GM12878 (cell line): ENCODE measurements around the gene SYTL2. TPM values are rescaled to one million over a fixed set of nuclear protein-coding genes. Genes with fewer than 3 reads are reported as not detected.

ENCODE experiments used
- ATAC-seq: fragments of 200-7000 bp; cut with Tn5 transposase; 3 replicates; pipeline ENCODE4 v1.9.1; 2020; ENCODE audit warnings: mild to moderate bottlenecking, moderate library complexity
- BruUV-seq: library from RNA; stranded (reverse); fragments of 400-500 nt; replicated peaks from 2 replicates; lab custom pipeline; 2021; lab: Mats Ljungman, UMichigan
- CTCF ChIA-PET: fragments of 300-600 bp; sonication (Branson Sonifier 250); formaldehyde crosslinking; extraction: SDS; loops from one replicate; lab custom pipeline; 2021; ENCODE audit warnings: inconsistent platforms; lab: Yijun Ruan, JAX
- POLR2A ChIA-PET: fragments of 350-600 bp; formaldehyde crosslinking; extraction: SDS; loops from one replicate; lab custom pipeline; 2021; ENCODE audit warnings: inconsistent platforms; lab: Charles Lee
- RAD21 ChIA-PET: fragments of 300-600 bp; sonication (Branson Sonifier 250); formaldehyde crosslinking; loops from one replicate; lab custom pipeline; 2023; ENCODE audit warnings: antibody characterized with exemption; ENCODE audit not compliant: unreplicated experiment; lab: Charles Lee
- SMC1A ChIA-PET: fragments of 300-600 bp; sonication (Branson Sonifier 250); formaldehyde crosslinking; loops from one replicate; lab custom pipeline; 2023; ENCODE audit not compliant: unreplicated experiment, uncharacterized antibody; lab: Charles Lee
- DNase-seq: peaks from one replicate; pipeline ENCODE4 v3.0.0-alpha.2; 2011; ENCODE audit warnings: low read depth, low spot score
- FAIRE-seq: peaks from 3 replicates; lab custom pipeline; 2011; peaks lifted over from hg19 to GRCh38; lab: Jason Lieb, UNC
- H2AFZ ChIP-seq: 2 replicates; pipeline ENCODE4 v1.6.0; 2011; ENCODE audit warnings: low read depth, low read length, control low read depth; ENCODE audit not compliant: control insufficient read depth
- H3K27ac ChIP-seq: 2 replicates; pipeline ENCODE4 v1.5.1; 2011; ENCODE audit warnings: control low read depth; ENCODE audit not compliant: control insufficient read depth, insufficient read depth
- H3K27me3 ChIP-seq, 2 experiments: replicated peaks in 1 of 2; 2 replicates each; pipeline versions ENCODE4 v1.6.0 to v1.6.1; 2011; ENCODE audit warnings: low read length in 1 of 2; ENCODE audit not compliant: control insufficient read depth in 2 of 2, insufficient read depth in 2 of 2
- H3K36me3 ChIP-seq, 2 experiments: 2 replicates each; pipeline ENCODE4 v1.5.1; 2011; ENCODE audit warnings: low read length in 1 of 2; ENCODE audit not compliant: control insufficient read depth in 2 of 2, insufficient read depth in 2 of 2
- H3K4me1 ChIP-seq: 2 replicates; pipeline ENCODE4 v1.6.1; 2011; ENCODE audit warnings: mild to moderate bottlenecking, low read length, moderate library complexity, mixed read lengths; ENCODE audit not compliant: control insufficient read depth, insufficient read depth
- H3K4me2 ChIP-seq: 2 replicates; pipeline ENCODE4 v1.6.0; 2011; ENCODE audit warnings: control low read depth; ENCODE audit not compliant: control insufficient read depth, insufficient read depth
- H3K4me3 ChIP-seq: fragments of 200-600 bp; sonication (generic); 2 replicates; pipeline ENCODE4 v1.5.1; 2016
- H3K79me2 ChIP-seq: 2 replicates; pipeline ENCODE4 v1.6.0; 2011; ENCODE audit warnings: low read length; ENCODE audit not compliant: control insufficient read depth, insufficient read depth
- H3K9ac ChIP-seq: 2 replicates; pipeline ENCODE4 v1.8.0; 2011; ENCODE audit warnings: low read length, control low read depth, mixed read lengths; ENCODE audit not compliant: control insufficient read depth, insufficient read depth
- H3K9me3 ChIP-seq: replicated peaks from 3 replicates; pipeline ENCODE4 v1.5.1; 2011; ENCODE audit warnings: mild to moderate bottlenecking, low read length; ENCODE audit not compliant: control insufficient read depth, insufficient read depth
- H4K20me1 ChIP-seq: 2 replicates; pipeline ENCODE4 v1.6.0; 2011; ENCODE audit not compliant: control insufficient read depth, insufficient read depth
- BCL11A ChIP-seq: IDR thresholded peaks from 2 replicates; pipeline ENCODE4 v1.6.1; 2011; ENCODE audit warnings: low read depth, low read length
- CREM ChIP-seq: IDR thresholded peaks from 2 replicates; pipeline ENCODE4 v1.6.1; 2014; ENCODE audit warnings: antibody characterized with exemption, low read depth
- FOS ChIP-seq: IDR thresholded peaks from 3 replicates; pipeline ENCODE4 v1.6.1; 2011; ENCODE audit warnings: borderline replicate concordance; ENCODE audit not compliant: insufficient read length; ENCODE audit errors: extremely low read depth
- FOXM1 ChIP-seq: IDR thresholded peaks from 2 replicates; pipeline ENCODE4 v1.6.1; 2012; ENCODE audit warnings: low read depth, mild to moderate bottlenecking, inconsistent platforms, low read length, moderate library complexity
- IRF4 ChIP-seq: IDR thresholded peaks from 2 replicates; pipeline ENCODE4 v1.6.1; 2011; ENCODE audit warnings: low read depth, low read length
- JUNB ChIP-seq: IDR thresholded peaks from 2 replicates; pipeline ENCODE4 v1.6.1; 2016; ENCODE audit warnings: antibody characterized with exemption, mild to moderate bottlenecking
- JUND ChIP-seq: IDR thresholded peaks from 2 replicates; pipeline ENCODE4 v1.6.1; 2012; ENCODE audit warnings: low read depth, mild to moderate bottlenecking, low read length, improper control_type of control experiment, moderate library complexity
- NBN ChIP-seq: fragments of 450-650 bp; IDR thresholded peaks from 2 replicates; pipeline ENCODE4 v1.6.1; 2016
- PML ChIP-seq: IDR thresholded peaks from 2 replicates; pipeline ENCODE4 v1.6.1; 2012; ENCODE audit warnings: low read length, inconsistent platforms
- POLR2AphosphoS5 ChIP-seq: IDR thresholded peaks from 2 replicates; pipeline ENCODE4 v1.6.1; 2011; ENCODE audit warnings: mild to moderate bottlenecking, low read length, inconsistent platforms
- RUNX3 ChIP-seq: IDR thresholded peaks from 2 replicates; pipeline ENCODE4 v1.6.1; 2012; ENCODE audit warnings: low read length, inconsistent platforms
- SPI1 ChIP-seq: IDR thresholded peaks from 2 replicates; pipeline ENCODE4 v1.6.1; 2011; ENCODE audit warnings: low read depth, mild to moderate bottlenecking, low read length, moderate library complexity, borderline replicate concordance; ENCODE audit not compliant: insufficient read depth
- YBX1 ChIP-seq: fragments of 450-650 bp; IDR thresholded peaks from 2 replicates; pipeline ENCODE4 v1.6.1; 2016; ENCODE audit warnings: antibody characterized with exemption
- ZNF24 ChIP-seq: fragments of 450-650 bp; IDR thresholded peaks from 2 replicates; pipeline ENCODE4 v1.6.1; 2017; ENCODE audit warnings: antibody characterized with exemption, mild to moderate bottlenecking
- ZNF384 ChIP-seq: IDR thresholded peaks from 2 replicates; pipeline ENCODE4 v1.6.1; 2012; ENCODE audit warnings: low read depth, mild to moderate bottlenecking, low read length, improper control_type of control experiment, borderline replicate concordance
- ZNF622 ChIP-seq: fragments of 450-650 bp; IDR thresholded peaks from 2 replicates; pipeline ENCODE4 v1.6.1; 2017; ENCODE audit warnings: mild to moderate bottlenecking, inconsistent platforms
- ZZZ3 ChIP-seq: IDR thresholded peaks from 2 replicates; pipeline ENCODE4 v1.6.1; 2011; ENCODE audit warnings: low read depth; ENCODE audit not compliant: control insufficient read depth, insufficient read length
- WGBS: methylation state at CpG from one replicate; pipeline ENCODE4 v1.1.6; 2016; ENCODE audit warnings: low lambda C conversion rate; ENCODE audit not compliant: insufficient replicate concordance, insufficient coverage; ENCODE audit errors: missing lambda C conversion rate; 5-methylcytosine and 5-hydroxymethylcytosine counted together
- in situ Hi-C: fragments of 300-500 bp; cut with MboI; formaldehyde crosslinking; loops from 9 replicates; pipeline ENCODE4 v1.14.3; 2018; ENCODE audit warnings: mixed read lengths
- intact Hi-C: fragments of 100-400 bp; cut with micrococcal nuclease; formaldehyde crosslinking; loops from one replicate; pipeline ENCODE4 v1.14.2; 2022; ENCODE audit not compliant: unreplicated experiment
- polyA plus RNA-seq, 11 experiments: library from polyadenylated mRNA; depleted of rRNA in 4 of 11; unstranded in 6 of 11; stranded (reverse) in 5 of 11; fragments of >200 nt; fragmentation: Nextera tagmentation in 4 of 11; fragmentation: Illumina TruSeq in 1 of 11; extraction: Ambion mirVana in 4 of 11; extraction: Trizol in 1 of 11; gene quantifications; 1 replicate in 1 of 11; 2 replicates in 10 of 11; pipeline versions ENCODE4 v1.2.1 to v1.2.3, GENCODE V29; 2011 to 2016; ENCODE audit warnings: inconsistent platforms in 2 of 11, missing spikeins in 2 of 11, low read depth in 1 of 11
- total RNA-seq, 4 experiments: library from RNA; depleted of rRNA in 3 of 4; stranded (reverse); fragments of >200 nt in 3 of 4; fragmentation: Illumina TruSeq in 1 of 4; extraction: Trizol in 1 of 4; gene quantifications; 2 replicates each; pipeline versions ENCODE4 v1.2.1 to v1.2.3, GENCODE V29; 2013 to 2021
- TF ChIP-seq, protein P1 (sequence below): fragments of 150-350 bp; IDR thresholded peaks from 2 replicates; pipeline ENCODE4 v1.6.1; 2014; ENCODE audit warnings: mild to moderate bottlenecking, low read depth, low read length
- TF ChIP-seq, protein P2 (sequence below): fragments of 450-650 bp; IDR thresholded peaks from 2 replicates; pipeline ENCODE4 v1.6.1; 2017; ENCODE audit warnings: mild to moderate bottlenecking, moderate library complexity

Gene SYTL2
- total and polyA plus RNA-seq, 10 of the 15 experiments (the other 5 are each of a cell fraction or from before 2014, with no cell fraction given) = 0.02 to 1.4 (median 0.31) TPM; not detected in 2

DNA sequence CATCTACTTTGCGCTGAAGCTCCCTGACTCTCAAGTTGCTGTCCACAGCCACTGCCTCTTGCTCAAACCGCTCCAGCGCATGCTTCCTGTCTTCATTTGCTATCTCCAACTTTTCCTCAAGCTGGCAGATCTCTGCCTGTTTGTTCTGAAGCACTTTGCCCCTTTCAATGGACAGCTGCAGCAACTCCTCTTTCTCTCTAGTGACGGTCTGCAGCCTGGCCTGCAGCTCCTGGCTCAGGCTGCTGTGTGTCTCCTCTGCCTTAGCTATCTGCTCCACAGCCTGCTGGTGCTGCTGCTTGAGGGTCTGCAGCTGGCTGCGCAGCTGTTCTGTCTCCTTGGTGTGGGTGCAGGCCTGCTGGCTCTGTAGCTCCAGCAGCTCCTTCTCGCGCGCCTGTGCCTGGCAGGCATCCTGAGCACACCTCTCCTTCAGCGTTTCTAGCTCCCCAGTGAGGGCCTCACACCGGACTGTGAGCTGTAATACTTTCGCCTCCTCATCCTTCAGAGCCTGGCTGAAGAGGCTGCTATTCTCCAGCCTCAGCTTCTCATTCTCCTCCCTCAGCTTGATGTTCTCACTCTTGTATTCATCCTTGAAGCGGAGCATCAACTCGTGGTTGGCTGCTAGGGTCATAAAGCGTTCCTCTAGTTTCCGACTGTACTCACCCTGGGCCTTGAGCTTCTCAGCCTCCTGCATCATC is 125.7 kb downstream of the SYTL2 start:
- DNase-seq = no peak

More for the DNA sequence above, 125.7 kb downstream of the SYTL2 start:
- ChIA-PET SMC1A (interaction anchor here (0.9 to 1.3 kb wide), 5 partner anchors 11 to 158 kb away, joined by 3 read pairs; no protein-coding TSS in a partner anchor), RAD21 (interaction anchor here (0.9 kb wide), 1 partner anchor 8 kb away, joined by 4 read pairs; no protein-coding TSS in a partner anchor), POLR2A (interaction anchor here (1.1 kb wide), 1 partner anchor 20 kb away, joined by 3 read pairs; no protein-coding TSS in a partner anchor), CTCF (interaction anchor here (1.0 to 4.7 kb wide), 2 partner anchors 12 to 19 kb away, joined by 3 to 27 read pairs; no protein-coding TSS in a partner anchor)
- Histone ChIP-seq H3K4me1 (peaks cover 5% of the 10 kb centered on the region; the same call in 1 of the 2 replicates), H2AFZ (no peak overlapping the region), H3K9me3 (no peaks in the 10 kb centered on the region; the same call in 2 of the 3 replicates), H3K4me3 (no peak overlapping the region), H3K9ac (no peak overlapping the region), H3K4me2 (no peak overlapping the region), H4K20me1 (no peaks in the 10 kb centered on the region), H3K27ac (no peak overlapping the region), H3K27me3 (no peaks in the 10 kb centered on the region; a peak in 1 of 4 replicates), H3K36me3 (no peaks in the 10 kb centered on the region), H3K79me2 (no peaks in the 10 kb centered on the region)
- no peak for ATAC-seq
- in situ Hi-C loops (no loop called here), intact Hi-C loops (no loop called here)
- TF ChIP-seq NBN = no peak
- TF ChIP-seq ZNF622 = no peak
- TF ChIP-seq ZNF24 = no peak
- TF ChIP-seq POLR2AphosphoS5 = no peak
- no peak for TF ChIP-seq SPI1
- TF ChIP-seq YBX1 = no peak
- no peak for TF ChIP-seq JUNB
- no peak for TF ChIP-seq PML
- TF ChIP-seq FOS = no peak
- TF ChIP-seq ZZZ3 = no peak
- no peak for TF ChIP-seq JUND
- no peak for TF ChIP-seq BCL11A
- TF ChIP-seq, protein P1, sequence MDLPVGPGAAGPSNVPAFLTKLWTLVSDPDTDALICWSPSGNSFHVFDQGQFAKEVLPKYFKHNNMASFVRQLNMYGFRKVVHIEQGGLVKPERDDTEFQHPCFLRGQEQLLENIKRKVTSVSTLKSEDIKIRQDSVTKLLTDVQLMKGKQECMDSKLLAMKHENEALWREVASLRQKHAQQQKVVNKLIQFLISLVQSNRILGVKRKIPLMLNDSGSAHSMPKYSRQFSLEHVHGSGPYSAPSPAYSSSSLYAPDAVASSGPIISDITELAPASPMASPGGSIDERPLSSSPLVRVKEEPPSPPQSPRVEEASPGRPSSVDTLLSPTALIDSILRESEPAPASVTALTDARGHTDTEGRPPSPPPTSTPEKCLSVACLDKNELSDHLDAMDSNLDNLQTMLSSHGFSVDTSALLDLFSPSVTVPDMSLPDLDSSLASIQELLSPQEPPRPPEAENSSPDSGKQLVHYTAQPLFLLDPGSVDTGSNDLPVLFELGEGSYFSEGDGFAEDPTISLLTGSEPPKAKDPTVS = no peak
- no peak for TF ChIP-seq IRF4
- no peak for TF ChIP-seq FOXM1
- TF ChIP-seq, protein P2, sequence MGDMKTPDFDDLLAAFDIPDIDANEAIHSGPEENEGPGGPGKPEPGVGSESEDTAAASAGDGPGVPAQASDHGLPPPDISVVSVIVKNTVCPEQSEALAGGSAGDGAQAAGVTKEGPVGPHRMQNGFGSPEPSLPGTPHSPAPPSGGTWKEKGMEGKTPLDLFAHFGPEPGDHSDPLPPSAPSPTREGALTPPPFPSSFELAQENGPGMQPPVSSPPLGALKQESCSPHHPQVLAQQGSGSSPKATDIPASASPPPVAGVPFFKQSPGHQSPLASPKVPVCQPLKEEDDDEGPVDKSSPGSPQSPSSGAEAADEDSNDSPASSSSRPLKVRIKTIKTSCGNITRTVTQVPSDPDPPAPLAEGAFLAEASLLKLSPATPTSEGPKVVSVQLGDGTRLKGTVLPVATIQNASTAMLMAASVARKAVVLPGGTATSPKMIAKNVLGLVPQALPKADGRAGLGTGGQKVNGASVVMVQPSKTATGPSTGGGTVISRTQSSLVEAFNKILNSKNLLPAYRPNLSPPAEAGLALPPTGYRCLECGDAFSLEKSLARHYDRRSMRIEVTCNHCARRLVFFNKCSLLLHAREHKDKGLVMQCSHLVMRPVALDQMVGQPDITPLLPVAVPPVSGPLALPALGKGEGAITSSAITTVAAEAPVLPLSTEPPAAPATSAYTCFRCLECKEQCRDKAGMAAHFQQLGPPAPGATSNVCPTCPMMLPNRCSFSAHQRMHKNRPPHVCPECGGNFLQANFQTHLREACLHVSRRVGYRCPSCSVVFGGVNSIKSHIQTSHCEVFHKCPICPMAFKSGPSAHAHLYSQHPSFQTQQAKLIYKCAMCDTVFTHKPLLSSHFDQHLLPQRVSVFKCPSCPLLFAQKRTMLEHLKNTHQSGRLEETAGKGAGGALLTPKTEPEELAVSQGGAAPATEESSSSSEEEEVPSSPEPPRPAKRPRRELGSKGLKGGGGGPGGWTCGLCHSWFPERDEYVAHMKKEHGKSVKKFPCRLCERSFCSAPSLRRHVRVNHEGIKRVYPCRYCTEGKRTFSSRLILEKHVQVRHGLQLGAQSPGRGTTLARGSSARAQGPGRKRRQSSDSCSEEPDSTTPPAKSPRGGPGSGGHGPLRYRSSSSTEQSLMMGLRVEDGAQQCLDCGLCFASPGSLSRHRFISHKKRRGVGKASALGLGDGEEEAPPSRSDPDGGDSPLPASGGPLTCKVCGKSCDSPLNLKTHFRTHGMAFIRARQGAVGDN = no peak
- TF ChIP-seq ZNF384 = no peak
- TF ChIP-seq RUNX3 = no peak
- TF ChIP-seq CREM = no peak
- 83% methylated on average over 15 of the region's 15 CpGs for WGBS
- BruUV-seq = no TSS peak
- no peak for FAIRE-seq
